GM12878 (cell line): ENCODE measurements around the gene MAP4K2. TPM values are rescaled to one million over a fixed set of nuclear protein-coding genes. Genes with fewer than 3 reads are reported as not detected.

Experiments used
- BMI1 ChIP-seq: fragments of 450-650 bp; IDR thresholded peaks from 2 replicates; pipeline ENCODE4 v1.6.1; 2016; ENCODE audit warnings: mild to moderate bottlenecking, moderate library complexity, borderline replicate concordance
- CBX3 ChIP-seq: fragments of 200-600 bp; sonication (generic); IDR thresholded peaks from 2 replicates; pipeline ENCODE4 v1.6.1; 2016; ENCODE audit warnings: low read depth, borderline replicate concordance
- CEBPZ ChIP-seq: fragments of 150-350 bp; IDR thresholded peaks from 2 replicates; pipeline ENCODE4 v1.6.1; 2016; ENCODE audit warnings: low read depth, low read length
- CHD4 ChIP-seq: fragments of 200-600 bp; sonication (generic); IDR thresholded peaks from 2 replicates; pipeline ENCODE4 v1.6.1; 2016; ENCODE audit warnings: mild to moderate bottlenecking
- IKZF1 ChIP-seq: fragments of 450-650 bp; conservative IDR thresholded peaks from 2 replicates; pipeline ENCODE4 v1.6.1; 2017; ENCODE audit warnings: antibody characterized with exemption, mild to moderate bottlenecking
- IRF3 ChIP-seq: fragments of 450-650 bp; IDR thresholded peaks from 2 replicates; pipeline ENCODE4 v1.6.1; 2014; ENCODE audit warnings: mild to moderate bottlenecking
- IRF4 ChIP-seq: IDR thresholded peaks from 2 replicates; pipeline ENCODE4 v1.6.1; 2011; ENCODE audit warnings: low read depth, low read length
- JUNB ChIP-seq: IDR thresholded peaks from 2 replicates; pipeline ENCODE4 v1.6.1; 2016; ENCODE audit warnings: antibody characterized with exemption, mild to moderate bottlenecking
- JUND ChIP-seq: IDR thresholded peaks from 2 replicates; pipeline ENCODE4 v1.6.1; 2012; ENCODE audit warnings: low read depth, mild to moderate bottlenecking, low read length, improper control_type of control experiment, moderate library complexity
- MEF2B ChIP-seq: fragments of 450-650 bp; IDR thresholded peaks from 2 replicates; pipeline ENCODE4 v1.6.1; 2018; ENCODE audit warnings: mild to moderate bottlenecking, moderate library complexity; ENCODE audit not compliant: partially characterized antibody, poor library complexity, severe bottlenecking
- NFYB ChIP-seq: IDR thresholded peaks from 2 replicates; pipeline ENCODE4 v1.6.1; 2011; ENCODE audit warnings: low read depth, mild to moderate bottlenecking, low read length, improper control_type of control experiment, moderate library complexity; ENCODE audit not compliant: insufficient read depth
- RAD51 ChIP-seq: fragments of 450-650 bp; IDR thresholded peaks from 2 replicates; pipeline ENCODE4 v1.6.1; 2016; ENCODE audit warnings: moderate library complexity, mild to moderate bottlenecking, inconsistent platforms
- RELA ChIP-seq: fragments of 450-650 bp; IDR thresholded peaks from 2 replicates; pipeline ENCODE4 v1.8.0; 2014; ENCODE audit warnings: borderline replicate concordance; ENCODE audit not compliant: partially characterized antibody
- RFX5 ChIP-seq: IDR thresholded peaks from 2 replicates; pipeline ENCODE4 v1.6.1; 2011; ENCODE audit warnings: low read depth, low read length, improper control_type of control experiment
- RUNX3 ChIP-seq: IDR thresholded peaks from 2 replicates; pipeline ENCODE4 v1.6.1; 2012; ENCODE audit warnings: low read length, inconsistent platforms
- SMARCA5 ChIP-seq: fragments of 450-650 bp; IDR thresholded peaks from 2 replicates; pipeline ENCODE4 v1.6.1; 2017; ENCODE audit warnings: mild to moderate bottlenecking
- SREBF1 ChIP-seq: IDR thresholded peaks from 2 replicates; pipeline ENCODE4 v1.6.1; 2012; ENCODE audit warnings: mild to moderate bottlenecking, low read length
- TCF7 ChIP-seq: IDR thresholded peaks from 2 replicates; pipeline ENCODE4 v1.6.1; 2014; ENCODE audit warnings: antibody characterized with exemption, borderline replicate concordance
- ZBTB11 ChIP-seq: fragments of 450-650 bp; formaldehyde crosslinking; IDR thresholded peaks from 2 replicates; pipeline ENCODE4 v1.5.0; 2022; ENCODE audit warnings: mild to moderate bottlenecking, missing genetic modification characterization
- ZNF24 ChIP-seq: fragments of 450-650 bp; IDR thresholded peaks from 2 replicates; pipeline ENCODE4 v1.6.1; 2017; ENCODE audit warnings: antibody characterized with exemption, mild to moderate bottlenecking
- ZNF274 ChIP-seq: IDR thresholded peaks from one replicate; pipeline ENCODE4 v1.8.0; 2011; ENCODE audit not compliant: insufficient read length, insufficient read depth
- polyA plus RNA-seq, 11 experiments: library from polyadenylated mRNA; depleted of rRNA in 4 of 11; unstranded in 6 of 11; stranded (reverse) in 5 of 11; fragments of >200 nt; fragmentation: Nextera tagmentation in 4 of 11; fragmentation: Illumina TruSeq in 1 of 11; extraction: Ambion mirVana in 4 of 11; extraction: Trizol in 1 of 11; gene quantifications; 1 replicate in 1 of 11; 2 replicates in 10 of 11; pipeline versions ENCODE4 v1.2.1 to v1.2.3, GENCODE V29; 2011 to 2016; ENCODE audit warnings: inconsistent platforms in 2 of 11, missing spikeins in 2 of 11, low read depth in 1 of 11
- total RNA-seq, 4 experiments: library from RNA; depleted of rRNA in 3 of 4; stranded (reverse); fragments of >200 nt in 3 of 4; fragmentation: Illumina TruSeq in 1 of 4; extraction: Trizol in 1 of 4; gene quantifications; 2 replicates each; pipeline versions ENCODE4 v1.2.1 to v1.2.3, GENCODE V29; 2013 to 2021
- TF ChIP-seq, protein P1 (sequence below): IDR thresholded peaks from 2 replicates; pipeline ENCODE4 v1.6.1; 2012; ENCODE audit warnings: low read length, inconsistent platforms

Gene MAP4K2
- total and polyA plus RNA-seq, 10 of the 15 experiments (the other 5 are each of a cell fraction or from before 2014, with no cell fraction given): 0.98 to 78.1 (median 48.9) TPM

DNA sequence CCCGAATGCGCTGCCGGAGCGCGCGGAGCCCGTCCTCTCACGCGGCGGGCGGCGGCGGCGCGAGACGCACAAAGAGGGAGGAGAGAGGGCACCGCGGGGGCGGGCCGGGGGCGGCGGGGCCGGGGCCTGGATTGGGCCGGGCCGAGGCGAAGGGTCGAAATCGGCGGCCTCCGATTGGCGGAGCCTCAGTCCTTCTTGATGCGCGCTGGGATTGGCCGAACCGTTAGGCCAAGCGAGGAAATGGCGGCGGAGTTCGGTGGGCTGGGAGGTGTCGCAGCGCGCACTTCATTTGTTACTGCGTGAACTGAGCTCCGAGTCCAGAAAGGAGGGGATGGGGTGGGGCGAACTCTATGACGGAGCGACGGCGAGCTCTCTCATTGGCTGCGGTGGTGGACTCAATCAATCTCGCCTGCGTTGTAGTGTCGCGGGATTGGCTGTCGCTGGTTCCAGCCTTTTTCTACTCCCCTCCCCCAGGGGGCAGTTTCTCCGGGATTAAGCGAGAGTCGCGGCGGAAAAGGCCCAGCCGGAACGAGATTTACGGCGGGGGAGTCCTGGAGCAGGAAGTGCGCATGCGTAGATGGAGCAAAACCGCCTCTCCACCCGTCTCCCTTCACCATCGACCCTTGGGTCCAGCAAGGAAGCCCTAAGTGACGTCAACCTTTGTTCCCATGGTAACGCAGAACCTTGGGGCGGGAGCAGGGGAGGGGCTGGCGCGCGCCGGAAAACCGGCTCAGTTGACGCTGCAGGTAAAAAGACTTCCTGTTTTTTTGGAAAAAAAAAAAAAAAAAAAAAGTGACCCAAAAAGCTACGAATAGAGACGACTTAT is 24.3 kb downstream of the MAP4K2 start, which contains the start of gene SF1 (continued):
- no peak for TF ChIP-seq ZBTB11 (CRISPR knock-in tag)
- TF ChIP-seq RAD51: no peak
- TF ChIP-seq NFYB: peak; percentile 87
- TF ChIP-seq JUNB: peak; percentile 19; the same call in 1 of the 2 replicates
- TF ChIP-seq IRF3: no peak
- TF ChIP-seq ZNF274: no peak
- TF ChIP-seq TCF7: no peak
- peak; percentile 56; the same call in 1 of the 2 replicates for TF ChIP-seq IKZF1
- no peak for TF ChIP-seq ZNF24
- TF ChIP-seq RFX5: peak; percentile 88
- TF ChIP-seq CEBPZ: no peak
- peak; percentile 42; the same call in 1 of the 2 replicates for TF ChIP-seq JUND
- TF ChIP-seq RELA: no peak
- TF ChIP-seq BMI1: peak; percentile 100
- TF ChIP-seq CBX3: no peak
- no peak for TF ChIP-seq SREBF1
- peak; percentile 67 for TF ChIP-seq MEF2B
- TF ChIP-seq IRF4: no peak
- no peak for TF ChIP-seq CHD4
- TF ChIP-seq RUNX3: no peak
- no peak for TF ChIP-seq SMARCA5
- TF ChIP-seq, protein P1, sequence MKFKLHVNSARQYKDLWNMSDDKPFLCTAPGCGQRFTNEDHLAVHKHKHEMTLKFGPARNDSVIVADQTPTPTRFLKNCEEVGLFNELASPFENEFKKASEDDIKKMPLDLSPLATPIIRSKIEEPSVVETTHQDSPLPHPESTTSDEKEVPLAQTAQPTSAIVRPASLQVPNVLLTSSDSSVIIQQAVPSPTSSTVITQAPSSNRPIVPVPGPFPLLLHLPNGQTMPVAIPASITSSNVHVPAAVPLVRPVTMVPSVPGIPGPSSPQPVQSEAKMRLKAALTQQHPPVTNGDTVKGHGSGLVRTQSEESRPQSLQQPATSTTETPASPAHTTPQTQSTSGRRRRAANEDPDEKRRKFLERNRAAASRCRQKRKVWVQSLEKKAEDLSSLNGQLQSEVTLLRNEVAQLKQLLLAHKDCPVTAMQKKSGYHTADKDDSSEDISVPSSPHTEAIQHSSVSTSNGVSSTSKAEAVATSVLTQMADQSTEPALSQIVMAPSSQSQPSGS: peak; percentile 75
